HG03565 (cell line): ENCODE measurements around the gene SLX4.

Source experiments
- ATAC-seq: cut with Tn5 transposase; IDR thresholded peaks from one replicate; pipeline ENCODE4 v1.9.1; 2021; ENCODE audit warnings: mild to moderate bottlenecking, moderate library complexity; ENCODE audit not compliant: unreplicated experiment

SLX4 gene

GRCh38 chr16:3561626-3562025 is 49.8 kb downstream of the SLX4 start:
- no peak for ATAC-seq

DNA sequence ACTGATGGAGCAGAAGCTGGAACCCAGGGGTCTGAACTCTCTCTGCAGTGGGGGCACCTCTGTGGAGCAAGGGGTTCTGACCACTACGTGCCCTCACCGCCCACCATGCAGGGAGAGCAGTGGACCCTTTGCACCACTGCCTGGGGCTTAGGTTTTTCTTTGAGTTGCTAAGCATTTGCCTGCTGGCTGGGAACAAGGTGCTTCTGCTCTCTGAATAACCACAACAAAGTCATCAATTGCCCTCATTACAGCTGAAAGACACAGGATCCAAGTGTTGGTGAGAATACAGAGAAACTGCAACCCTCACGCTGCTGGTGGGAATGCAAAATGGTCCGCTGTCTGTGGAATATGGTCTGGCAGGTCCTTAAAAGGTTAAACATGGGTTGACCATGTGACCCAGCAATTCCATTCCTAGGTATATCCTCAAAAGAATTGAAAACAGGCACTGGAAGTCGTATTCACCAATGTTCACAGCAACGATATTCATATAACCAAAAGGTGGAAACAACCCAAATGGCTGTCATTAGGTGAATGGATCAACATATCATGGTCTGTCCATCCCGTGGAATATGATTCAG is 57.0 kb downstream of the SLX4 start:
- no peak for ATAC-seq

DNA sequence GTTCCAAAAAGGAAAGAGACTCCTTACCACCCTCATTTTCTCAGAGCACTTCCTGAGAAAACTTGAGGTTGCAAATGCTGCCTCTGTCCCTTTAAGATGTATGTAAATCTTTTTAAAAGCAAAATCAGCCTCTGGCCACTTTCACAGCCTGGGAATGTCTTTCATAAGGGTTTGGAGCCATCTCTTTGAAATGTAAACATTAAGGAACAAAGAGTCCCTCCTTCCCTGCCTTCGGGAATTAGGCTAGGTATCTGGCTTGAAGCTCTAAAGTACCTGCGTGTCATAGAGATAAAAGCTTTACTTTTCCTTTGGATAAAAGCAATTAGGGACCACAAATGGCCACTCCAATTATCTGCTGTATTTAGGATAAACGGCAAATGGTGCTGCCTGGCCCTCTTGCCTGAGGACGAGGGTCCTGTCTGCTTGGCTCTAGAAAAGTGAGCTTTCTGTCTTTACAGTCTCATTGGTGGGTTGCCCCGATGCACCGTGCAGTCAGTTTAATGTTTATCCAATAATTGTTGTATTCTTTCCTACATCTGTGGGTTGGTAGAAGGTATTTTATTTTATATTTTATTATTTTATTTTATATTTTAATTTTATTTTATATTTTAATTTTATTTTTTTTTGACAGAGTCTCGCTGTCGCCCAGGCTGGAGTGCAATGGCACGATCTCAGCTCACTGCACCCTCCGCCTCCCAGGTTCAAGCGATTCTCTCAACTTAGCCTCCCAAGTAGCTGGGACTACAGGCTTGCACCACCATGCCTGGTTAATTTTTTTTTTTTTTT is 58.1 kb downstream of the SLX4 start:
- no peak for ATAC-seq

GRCh38 chr16:3550851-3551847 is 60.3 kb downstream of the SLX4 start:
- no peak for ATAC-seq

DNA sequence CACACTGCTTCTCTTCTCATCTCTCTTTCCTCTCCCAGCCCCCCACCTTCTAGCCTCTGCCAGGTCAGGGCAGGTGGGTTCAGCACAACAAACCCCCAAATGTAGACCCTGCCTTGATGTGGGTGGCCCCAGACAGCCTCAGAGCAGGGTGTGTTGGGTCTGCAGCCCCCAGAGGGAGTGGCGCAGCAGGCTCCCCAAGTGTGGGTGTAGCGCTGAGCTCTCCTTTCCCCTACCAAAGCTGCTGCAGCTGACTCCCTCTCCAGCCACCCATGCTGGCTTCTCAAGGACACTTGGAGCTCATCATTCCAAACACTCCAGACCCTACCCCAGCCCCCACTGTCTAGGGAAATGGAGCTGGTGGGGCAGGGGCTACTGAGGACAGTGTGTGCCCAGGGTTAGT is 61.5 kb downstream of the SLX4 start:
- no peak for ATAC-seq

- ATAC-seq = no peak
These were observed 62.5 kb downstream of the SLX4 start for GRCh38 chr16:3548859-3549258.

DNA sequence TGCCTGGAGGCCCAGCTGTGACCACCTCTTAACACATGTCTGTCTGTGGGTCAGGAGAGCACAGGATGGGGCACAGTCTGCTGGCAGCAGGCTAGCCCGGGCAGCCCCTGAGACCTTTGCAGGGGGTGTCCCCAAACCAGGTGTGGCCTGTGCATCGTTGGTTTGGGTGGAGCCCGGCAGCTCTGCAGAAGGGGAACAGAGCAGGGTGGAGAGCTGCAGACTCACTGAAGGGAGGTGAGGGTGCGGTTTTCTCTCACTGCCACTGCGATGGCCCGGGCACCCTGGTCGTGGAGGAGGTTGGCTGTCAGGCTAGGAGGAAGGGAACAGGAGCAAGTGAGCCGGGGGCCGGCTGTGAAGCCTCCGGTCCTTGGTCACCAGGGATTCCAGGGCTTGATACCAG is 63.0 kb downstream of the SLX4 start:
- ATAC-seq = no peak

DNA sequence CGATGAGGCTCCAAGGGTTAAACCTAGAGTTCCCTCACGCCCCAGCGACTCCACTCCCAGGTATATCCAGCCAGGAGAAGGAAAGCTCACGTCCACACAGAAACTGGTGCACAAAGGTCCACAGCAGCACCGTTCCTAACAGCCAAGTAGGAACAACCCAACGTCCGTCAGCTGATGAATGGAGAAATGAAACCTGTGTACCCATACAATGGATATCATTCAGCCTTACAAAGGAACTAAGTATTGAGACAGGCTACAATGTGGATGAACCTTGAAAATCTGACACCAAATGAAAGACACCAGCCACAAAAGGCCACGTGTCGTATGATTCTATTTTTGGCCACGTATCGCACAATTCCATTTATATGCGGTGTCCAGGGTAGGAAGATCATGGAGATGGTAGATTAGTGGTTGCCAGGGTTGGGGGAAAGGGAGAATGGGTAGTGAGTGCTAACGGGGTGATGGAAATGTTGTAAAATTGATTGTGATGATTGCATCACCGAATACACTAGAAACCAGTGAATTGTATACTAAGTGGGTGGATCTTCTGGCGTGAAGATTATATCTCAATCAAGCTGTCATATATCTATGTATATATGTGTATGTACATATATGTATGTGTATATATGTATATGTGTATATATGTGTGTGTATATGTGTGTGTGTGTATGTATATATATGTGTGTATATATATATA is 64.3 kb downstream of the SLX4 start:
- no peak for ATAC-seq

DNA sequence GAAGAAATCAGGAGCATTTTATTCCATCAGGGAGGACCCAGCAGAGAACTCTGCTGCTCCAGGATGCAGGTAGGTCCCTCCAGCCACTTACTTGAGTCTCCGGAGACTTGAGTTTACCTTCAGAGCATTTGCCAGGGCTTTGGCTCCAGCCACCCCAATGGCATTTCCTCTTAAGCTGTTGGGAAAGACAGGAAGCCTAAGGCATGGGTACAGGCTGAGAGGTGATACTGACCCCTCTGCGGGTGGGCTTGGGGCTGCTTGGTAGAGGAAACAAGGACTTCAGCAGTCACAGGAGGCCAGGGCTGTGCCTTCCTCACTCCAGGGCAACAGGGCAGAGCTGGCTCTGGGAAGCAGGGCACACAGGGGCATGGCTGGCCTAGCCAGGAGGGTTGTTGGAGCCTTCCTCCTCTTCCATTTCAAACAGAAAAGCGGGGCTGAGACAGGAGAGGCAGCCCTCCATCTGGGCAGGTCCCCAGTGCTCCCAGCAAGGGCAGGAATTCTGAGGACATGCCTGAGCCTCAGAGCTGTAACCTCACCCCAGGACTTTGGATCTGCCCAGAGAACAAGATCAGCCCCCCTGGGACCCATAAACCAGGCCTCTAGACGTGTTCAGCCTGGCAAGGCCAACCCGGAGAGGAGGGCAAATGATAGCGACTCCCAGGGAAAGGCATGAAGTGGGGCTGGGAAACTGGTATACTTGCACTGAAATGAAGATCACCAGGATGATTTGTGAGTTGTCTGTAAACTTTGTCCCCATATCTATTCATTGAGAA is 68.6 kb downstream of the SLX4 start:
- ATAC-seq = no peak

DNA sequence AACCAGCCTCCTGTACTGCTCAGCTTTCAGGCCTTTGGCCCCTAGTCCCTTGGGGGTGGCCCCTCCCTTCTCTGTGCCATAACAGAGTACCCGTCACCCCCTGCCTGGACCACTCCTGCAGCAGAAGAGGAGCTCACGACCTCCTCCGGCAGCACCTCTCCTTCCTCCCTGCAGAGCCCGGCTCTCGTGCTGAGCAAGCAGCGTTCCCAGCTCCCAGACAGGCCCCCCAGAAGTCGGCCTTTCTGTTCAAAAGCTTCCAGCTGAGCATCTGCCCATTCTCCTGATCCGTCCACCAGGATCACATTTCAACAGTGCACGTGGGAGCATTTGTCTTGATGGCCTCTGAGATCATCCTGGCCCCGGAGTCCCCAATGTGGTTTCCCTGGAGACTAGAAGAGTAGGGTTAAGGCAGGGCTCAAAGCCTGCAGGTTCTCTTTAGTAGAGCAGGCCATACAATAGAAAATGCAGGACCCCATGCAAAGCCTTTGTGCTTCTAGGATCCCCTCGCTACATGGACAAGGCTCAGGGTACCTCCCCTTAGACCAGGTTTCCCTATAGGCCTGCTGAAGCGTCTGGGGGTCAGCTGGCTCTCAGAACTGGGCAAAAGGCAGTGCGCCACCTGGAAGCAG is 69.8 kb downstream of the SLX4 start:
- ATAC-seq = no peak

GRCh38 chr16:3538222-3538621 is 73.2 kb downstream of the SLX4 start:
- ATAC-seq = no peak

DNA sequence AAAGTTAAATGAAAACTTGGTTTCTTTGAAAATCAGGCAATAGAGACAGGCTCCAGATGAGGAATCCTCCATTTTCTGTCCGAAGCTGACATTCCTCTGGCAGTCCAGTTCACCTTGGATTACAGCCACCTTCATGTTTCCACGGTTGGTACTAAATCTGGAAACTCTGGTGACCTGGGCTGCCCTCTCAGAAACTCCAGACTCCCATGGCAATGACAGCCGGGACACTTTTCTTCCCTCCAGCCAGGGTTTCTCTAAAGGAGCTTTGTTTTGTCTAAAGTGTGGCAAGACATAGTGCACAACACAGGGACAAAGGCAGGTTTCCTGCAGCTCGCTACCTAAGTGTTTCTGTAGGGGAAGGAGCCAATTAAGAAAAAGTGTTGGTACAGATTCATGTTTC is 74.6 kb downstream of the SLX4 start:
- ATAC-seq = no peak

DNA sequence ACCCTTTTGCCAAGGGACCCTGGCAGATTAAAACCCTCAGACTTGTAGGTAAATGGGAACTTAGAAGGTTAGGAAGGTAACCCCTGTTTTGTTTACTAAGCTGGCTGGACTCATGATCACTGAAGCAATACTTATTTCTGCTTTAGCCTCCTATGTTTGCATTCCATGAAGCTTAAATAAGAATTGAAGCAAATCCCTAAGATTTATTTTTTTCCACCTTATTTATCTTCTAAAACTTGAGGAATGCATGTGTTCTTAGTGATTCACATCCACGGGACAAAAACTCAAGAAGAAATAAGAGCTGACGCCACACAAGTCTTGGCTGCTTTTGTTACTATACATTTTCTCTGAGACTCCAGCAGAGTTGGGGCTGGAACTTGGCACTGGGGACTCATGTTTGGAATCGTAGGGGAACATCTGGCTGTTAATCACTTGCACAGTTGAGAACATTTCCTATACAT is 75.1 kb downstream of the SLX4 start:
- ATAC-seq = no peak

GRCh38 chr16:3534126-3534525 is 77.3 kb downstream of the SLX4 start:
- no peak for ATAC-seq

- ATAC-seq = no peak
These were observed 78.7 kb downstream of the SLX4 start for GRCh38 chr16:3532741-3533140.
